Stimulated activated CD4-positive, alpha-beta T cell treated with anti-CD3 and anti-CD28 coated beads, Interleukin-15, amount 100 ng/mL, for 48 hours (primary cell): ENCODE results near the gene CABP2.

Experiments used
- DNase-seq, 2 donors: peaks; one replicate each; pipeline ENCODE4 v3.0.0-alpha.2; 2020; ENCODE audit warnings: low read depth in 2 of 2

The CABP2 gene

DNA sequence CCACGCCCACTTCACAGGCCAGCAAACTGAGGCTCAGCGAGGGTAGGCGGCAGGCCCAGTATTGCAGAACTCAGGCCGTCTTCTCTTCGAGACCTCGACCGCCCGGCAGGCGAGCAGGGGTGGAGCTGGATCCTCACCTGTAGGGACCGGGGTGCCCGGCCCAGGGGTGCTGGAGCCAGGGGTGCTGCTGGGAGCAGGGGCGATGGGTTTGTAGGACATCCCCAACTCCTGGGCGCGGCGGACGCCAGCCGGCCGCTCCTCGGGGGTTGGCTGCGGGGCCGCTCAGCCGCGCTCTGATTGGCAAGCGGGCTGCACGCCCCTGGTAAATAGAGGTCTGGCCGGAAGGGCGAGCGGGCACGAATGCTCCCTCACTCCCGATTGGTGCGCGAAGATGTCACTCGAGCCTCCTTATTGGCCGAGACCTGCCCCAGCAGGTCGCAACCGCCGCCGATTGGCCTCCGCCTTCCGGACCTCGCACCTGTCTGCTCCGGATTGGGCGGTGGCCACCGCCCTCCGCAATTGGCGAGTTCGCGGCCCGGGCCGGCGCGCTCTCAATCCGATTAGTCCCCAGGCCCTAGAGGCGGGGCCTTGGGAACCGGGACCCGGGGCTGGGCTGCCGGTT is 15.3 kb downstream of the CABP2 start, which contains the start of gene CDK2AP2:
TSS of gene CDK2AP2 (minus strand) at position 299 of the 622 bp plus-strand sequence. CDS start at position 219, 80 bp downstream.
- DNase-seq, result peak; percentile 99

DNA sequence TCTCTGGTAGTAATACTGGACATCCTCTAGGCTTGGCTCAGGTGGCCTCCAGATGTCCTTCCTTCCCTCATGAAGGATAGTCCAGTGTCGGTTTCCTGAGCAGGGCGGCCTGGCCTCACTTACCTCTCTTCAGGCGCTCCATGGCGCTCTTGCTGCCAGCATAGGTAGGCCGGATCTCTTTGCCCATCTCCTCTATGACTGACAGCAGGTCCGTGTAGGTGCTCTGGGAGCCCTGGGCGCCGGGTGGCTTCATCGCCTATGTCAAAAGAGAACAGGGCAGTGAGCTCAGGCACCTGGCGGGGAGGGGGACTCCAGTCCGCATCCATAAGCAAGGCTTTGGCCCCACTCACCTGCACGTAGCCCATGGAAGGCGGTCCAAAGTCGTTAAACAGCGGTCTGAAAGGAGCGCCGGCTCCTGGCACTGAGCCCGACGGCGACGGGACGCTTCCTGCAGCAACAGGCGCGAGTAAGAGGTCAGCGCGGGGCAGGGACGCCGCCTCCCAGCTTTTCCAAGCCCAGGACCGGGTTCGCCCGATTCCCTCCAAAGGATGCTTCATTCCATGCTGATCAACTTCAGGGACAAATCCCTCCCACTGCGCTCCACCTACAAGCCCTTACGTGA is 15.9 kb downstream of the CABP2 start:
- DNase-seq, result no peak

DNA sequence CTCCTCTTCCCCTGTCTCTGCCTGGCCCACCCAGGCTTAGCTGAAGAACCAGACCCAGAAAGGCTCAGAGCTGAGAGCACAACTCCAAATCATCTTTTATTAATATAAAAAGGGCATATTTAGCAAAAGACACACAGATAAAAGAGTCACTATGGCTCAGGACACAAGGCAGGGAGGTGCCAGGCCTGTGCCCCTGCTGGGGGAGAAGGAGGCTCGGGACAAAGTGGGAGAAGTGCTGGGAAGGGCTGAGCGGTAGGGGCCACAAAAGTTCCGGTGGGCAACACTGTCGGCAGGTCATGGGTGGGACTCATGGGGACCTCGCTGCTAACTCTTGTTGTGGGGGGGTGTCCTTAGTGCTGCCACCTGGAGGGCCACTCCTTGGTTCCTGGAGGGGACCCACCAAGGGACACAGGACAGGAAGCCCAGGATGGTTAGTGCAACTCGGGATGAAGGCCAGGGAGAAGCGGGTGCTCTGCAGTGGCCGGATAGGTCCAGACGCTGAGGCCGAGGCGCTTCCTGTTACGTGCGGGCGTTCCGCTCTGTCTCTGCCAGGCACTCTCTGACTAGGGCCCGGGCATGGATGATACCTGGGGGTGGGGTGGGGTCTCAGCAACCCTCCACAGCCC is 16.7 kb downstream of the CABP2 start:
- DNase-seq, result no peak

DNA sequence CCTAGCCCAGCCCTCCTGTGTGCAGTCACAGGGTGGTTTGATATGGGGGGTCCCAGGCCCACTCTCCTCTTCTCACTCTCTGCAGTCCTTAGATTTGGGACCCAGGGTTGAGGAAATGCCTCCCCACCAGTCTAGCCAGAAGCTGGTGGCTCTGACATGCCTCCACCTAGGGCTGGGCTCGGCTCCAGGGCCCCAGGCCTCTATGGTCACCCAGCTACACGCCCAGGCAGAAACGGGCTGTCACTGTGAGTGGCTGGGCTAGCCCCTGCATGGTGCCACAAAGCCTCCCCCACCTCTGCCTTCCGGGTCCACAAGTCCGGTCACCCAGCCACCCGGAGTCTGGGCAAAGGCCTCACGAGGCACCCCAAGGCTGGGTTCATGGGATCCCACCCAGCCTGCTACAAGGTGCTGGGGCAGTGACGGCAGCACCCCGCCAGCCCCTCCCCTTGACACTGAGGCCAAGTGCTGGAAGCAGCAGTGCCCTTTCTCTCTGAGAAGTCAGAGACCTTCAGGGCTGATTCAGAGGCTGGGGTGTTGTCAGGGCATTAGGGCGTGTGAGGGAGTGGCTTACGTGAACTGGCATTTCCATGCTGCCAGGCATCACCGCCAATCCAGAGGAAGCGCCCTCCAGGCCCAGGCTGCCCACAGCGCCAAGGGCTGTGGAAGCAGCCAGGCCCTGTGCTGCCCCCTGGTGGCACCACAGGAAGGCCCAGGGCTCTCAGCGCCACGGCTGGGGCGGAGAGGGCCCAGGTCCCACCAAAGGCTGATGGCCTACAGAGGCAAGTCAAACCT is 17.4 kb downstream of the CABP2 start:
- peak; percentile 93 to 95 for DNase-seq

- peak in 1 of 2 donors; percentile 74 for DNase-seq
Observed at GRCh38 chr11:67504950-67505581, 18.2 kb downstream of the CABP2 start, which contains the start of gene PITPNM1. TSS of gene PITPNM1 (minus strand) at chr11:67505363. CDS start at chr11:67504180, 1,183 bp downstream.

DNA sequence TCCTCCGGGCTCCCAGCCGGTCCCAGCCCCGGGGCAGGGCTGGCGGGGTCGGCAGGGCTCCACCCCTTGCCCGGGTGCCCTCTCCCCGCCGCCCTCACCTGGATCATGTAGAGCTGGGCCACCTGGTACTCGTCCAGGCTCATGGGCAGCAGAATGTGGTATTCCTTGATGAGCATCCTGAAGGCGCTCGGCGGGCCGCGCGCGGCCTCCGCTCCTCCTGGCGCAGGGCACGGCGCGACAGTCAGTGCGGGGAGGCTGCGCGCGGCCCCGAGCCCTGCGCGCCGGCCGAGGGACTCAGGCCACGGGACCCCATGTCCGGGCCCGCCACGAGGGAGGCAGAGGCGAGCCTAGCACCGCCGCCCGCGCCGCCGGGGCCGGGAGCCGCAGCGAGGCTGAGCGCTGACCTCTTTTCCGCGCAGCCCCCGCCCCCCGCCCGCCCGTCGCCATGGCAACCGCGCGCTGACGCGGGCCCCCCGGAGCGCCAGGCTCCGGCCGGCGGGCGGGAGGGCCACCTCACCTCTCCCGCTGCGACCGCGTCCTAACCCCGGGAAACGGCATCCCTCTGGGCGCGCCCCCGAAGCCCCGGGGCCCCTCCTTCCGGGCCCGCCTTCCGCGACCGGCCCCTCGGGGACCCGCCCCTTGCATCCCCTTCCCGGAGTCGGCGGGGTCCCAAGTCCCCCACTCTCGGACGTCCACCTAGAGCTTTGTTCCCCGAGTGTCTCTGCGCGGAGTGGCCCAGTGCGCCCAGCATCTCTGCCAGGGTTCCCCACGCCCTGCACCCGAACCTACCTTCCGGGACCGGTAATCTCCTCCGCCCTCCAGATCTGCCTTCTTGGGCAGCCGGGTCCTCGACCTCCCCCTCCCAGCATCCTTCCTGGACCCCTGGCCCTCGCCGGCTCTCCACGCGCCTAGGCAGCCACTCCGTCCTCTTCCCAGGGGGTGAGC is 19.0 kb downstream of the CABP2 start:
- DNase-seq, result no peak

- DNase-seq, result no peak
Observed at GRCh38 chr11:67503119-67504004, 19.9 kb downstream of the CABP2 start.

DNA sequence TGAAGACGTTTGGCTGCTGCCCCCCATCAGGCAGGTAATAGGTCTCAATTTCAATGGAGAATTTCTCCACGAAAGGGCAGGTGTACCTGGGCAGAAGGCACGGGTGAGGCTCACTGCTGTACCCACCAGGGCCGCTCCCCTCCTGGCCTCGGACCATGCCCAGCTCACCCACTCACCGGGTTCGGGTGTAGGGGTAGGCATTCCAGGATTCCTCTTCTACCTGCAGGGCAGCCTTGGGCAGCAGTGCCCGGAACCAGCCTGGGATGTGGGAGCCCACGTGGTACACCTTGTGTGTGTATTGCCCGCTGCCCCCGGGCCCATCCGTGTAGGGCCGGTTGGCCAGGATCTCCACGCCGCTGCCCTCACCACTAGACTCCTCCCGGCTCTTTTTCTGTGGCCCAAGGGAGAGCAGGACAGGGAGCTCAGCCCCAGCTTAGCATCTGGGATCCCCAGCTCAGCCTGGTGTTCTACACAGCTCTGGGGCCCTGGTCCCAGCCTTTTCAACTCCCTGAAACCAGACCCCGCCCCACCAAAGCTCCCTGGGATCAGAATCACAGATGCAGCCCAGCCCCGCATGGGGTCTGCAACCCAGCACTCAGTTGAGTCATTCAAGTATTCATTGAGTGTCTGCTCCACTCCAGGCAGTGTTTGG is 20.8 kb downstream of the CABP2 start:
- DNase-seq, result no peak

DNA sequence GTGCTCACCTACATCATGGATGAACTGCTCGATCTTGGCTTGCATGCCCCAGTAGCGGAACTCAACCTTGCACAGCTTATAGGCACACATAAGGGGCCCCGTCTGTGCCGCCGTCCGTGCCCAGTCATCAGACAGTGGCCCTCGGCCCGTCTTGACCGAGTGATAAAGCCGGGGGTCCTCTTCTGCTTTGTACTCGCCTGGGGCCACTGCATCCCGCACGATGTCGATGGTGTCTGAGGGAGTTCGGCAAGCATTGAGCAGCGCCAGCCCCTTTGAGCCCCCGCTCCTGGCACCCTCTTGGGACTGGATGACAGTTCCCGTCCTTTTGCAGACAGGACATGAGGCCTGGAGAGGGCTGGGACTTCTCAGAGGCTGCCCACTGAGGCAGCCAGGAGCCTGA is 21.4 kb downstream of the CABP2 start:
- DNase-seq, result no peak

DNA sequence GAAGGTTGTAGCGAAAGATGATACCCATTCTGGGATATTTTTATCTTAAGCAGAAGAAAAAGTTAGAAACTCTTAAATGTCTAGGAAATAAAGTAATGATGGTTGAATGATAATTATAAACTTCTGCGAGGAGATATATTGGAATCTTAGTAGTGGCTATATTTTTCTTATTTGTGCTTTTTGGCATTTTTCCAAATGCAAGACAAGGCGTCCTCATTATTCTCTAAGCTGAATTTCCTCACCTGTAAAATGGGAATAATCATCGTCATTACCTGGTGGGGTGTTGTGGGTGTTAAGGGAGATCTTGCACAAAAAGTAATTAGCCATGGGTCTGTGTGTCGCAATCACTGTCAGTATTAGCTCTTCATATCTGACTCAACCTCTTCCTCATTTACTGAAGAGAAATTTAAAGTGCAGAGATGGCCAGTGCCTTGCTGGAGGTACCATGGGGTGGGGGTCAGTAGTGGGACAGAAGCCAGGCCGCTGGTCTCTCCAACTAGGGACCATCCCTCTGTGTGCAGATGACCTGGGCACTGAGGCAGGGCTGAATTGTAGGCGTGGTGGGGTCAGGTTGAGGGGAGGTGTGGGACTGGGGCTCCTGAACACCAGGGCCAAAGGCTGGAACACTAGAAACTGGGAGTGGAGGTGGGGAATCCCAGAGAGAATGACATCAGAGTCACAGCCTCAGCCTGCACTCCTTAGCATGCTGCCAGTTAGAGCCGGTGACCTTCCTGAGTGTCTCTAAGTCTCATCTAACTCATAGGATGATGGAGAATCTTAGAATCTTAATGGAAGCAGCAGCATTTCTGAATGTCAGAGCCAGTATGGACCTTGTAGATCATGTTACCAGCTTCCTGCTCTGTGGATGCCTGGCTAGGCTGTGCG is 22.2 kb downstream of the CABP2 start:
- no peak for DNase-seq

GRCh38 chr11:67500484-67500821 is 22.8 kb downstream of the CABP2 start:
- no peak for DNase-seq

DNA sequence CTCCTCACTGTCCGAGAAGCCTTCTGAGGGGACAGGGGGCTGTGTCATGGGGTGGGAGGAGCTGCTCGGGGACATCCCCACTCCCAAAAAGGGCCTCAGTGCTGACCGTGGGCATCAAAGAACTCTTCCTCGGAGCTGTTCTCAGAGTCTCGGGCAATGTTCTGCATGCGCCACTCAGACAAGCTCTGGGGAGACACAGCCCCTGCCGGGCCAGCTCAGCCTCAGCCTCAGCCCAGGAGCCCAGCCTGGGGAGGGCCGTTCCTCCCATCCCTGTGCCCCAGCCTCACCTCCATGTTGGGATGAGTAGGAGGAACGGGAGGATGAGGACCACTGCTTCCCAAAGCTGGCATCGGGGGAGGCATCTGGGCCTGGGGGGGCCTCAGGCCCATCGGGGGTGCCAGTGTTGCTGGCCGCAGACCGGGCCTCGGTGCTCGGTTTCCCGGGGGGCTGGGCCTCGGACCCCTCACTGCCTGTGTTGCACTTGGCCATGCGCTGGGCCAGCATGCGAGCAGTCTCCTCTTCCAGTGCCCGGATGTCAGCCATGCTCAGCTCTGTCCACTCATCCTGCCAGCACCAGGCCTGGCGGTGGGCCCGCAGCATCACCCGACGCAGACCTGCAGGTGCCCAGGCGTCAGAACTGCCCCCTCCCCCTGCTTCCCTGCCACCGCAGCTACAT is 23.3 kb downstream of the CABP2 start:
- DNase-seq, result no peak

- no peak for DNase-seq
Observed at GRCh38 chr11:67498544-67498972, 24.7 kb downstream of the CABP2 start.

DNA sequence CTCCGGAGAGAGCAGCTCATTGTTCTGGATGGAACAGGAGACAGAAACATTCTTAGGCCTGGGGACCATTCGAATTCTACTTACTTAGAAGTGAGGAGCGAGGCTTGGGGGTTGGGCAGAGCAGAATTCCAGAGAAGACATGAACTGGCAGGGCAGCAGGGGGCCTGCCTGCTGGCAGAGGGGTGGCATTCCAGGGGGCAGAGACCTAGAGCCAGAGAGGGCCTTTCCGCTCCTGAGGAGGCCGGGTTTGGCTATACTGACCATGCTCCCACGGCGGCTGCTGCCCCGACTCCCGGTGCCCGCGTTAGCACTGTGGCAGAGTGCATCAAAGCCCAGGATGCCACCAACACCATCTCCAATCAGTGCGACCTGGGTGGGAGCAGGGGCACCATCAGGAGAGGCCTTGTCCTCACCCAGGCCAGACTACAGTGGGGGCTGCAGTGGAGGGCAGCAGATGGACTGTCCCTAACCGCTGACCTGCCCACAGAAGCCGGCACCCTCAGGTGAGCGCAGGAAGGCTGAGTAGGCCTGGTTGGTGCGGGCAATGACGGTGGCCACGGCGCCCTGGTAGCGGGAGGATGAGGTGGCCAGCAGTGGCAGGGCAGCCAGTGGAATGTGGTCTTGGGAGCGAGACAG is 25.5 kb downstream of the CABP2 start:
- DNase-seq, result no peak

DNA sequence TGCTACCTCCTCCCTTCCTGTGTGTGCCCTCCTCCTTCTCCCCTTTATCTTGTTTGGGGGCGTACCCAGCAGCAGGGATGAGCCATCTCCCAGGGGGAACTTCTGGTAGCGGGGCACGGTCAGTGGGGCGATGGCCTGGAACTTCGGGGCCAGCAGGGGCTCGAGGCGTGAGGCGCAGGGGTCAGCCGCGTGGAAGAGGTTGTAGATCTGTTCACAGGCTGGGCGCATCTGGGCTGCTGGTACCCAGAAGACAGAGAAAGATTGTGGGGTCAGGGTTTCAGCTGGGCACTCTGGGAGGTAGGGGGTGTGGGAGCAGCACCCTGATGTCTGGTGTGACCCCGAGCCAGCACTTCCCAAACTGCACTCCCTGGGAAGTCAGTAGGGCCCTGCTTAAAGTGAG is 27.1 kb downstream of the CABP2 start:
- DNase-seq, result no peak

- no peak for DNase-seq
Observed at GRCh38 chr11:67495234-67496005, 27.8 kb downstream of the CABP2 start.
